ENCODE data around the gene PRKCA. TPM values are rescaled to one million over a fixed set of nuclear protein-coding genes. Genes with fewer than 3 reads are reported as not detected.

The PRKCA gene
- total and polyA plus RNA-seq, 2 of the 13 experiments (the other 11 are each of a cell fraction or from before 2014, with no cell fraction given), result 18.5 to 21.5 TPM

- TF ChIP-seq ZEB1 (IDR thresholded peaks at IDR 0.05; ENCODE audit: insufficient replicate concordance, low read depth), result no peak
- TF ChIP-seq GATAD1 (CRISPR knock-in tag; IDR thresholded peaks at IDR 0.05), result no peak
- no peak for TF ChIP-seq POLR2AphosphoS2 (IDR thresholded peaks at IDR 0.05; ENCODE audit: low read depth, low read length)
Observed at GRCh38 chr17:66423056-66423955, 120.9 kb downstream of the PRKCA start (continued).

DNA sequence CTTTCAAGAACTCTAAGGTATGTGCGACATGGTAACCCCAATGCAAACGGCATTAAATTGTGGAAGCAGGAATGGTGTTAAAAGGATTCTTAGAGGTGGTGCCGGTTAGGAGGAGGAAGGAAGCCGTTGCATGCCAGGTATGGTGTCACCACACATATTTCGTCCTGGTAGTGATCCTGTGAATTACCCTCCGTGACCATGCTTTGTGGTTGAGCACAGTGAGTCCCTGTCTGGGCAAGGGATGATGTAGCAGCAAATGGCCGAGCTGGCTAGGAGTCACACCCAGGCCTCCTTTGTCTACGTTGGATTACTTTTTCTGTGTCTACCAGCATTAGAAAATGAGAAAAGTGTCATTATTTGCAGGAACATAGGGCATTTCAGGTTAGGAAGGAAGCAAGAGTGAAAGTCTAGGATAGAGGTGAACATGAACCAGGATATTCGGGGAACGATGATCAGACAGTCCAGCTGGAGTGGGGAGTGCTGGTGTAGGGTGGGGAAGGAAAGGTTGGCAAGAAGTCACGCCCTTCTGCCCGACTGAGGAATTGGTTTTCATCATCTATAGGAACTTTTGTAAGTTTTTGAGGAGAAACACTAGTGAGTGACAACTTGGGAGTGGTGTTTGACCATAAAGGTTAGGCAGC, 123.5 kb downstream of the PRKCA start:
- intact Hi-C loops (cut with micrococcal nuclease; ENCODE audit: unreplicated experiment) (loop anchor here (1.0 to 5.0 kb wide), 3 partner anchors 136 to 224 kb away; no protein-coding TSS in a partner anchor), in situ Hi-C loops (cut with HindIII; ENCODE audit: extremely low pct_ligation_motif_present, low pct_unique_long_range_greater_than_20kb) (no loop called here)
- peaks cover 49% of the 10 kb centered on the region for H3K79me2 ChIP-seq (ENCODE audit: insufficient read depth, low read length)
- ATAC-seq (peak; percentile 41), FAIRE-seq (no peak), DNase-seq (ENCODE audit: low spot score) (no peak)
- H3K4me3 ChIP-seq (replicated peaks in 1 of 3; ENCODE audit: insufficient read depth in 1 of 3, low read depth in 2 of 3, low read length in 3 of 3), result no peak overlapping the region
- no peak overlapping the region for H3K4me2 ChIP-seq (ENCODE audit: low read depth, low read length)
- ChIA-PET CTCF (ENCODE audit: low intra/inter-chr PET ratio, low total read pairs) (interaction anchor here (1.4 to 2.4 kb wide), 3 partner anchors 141 to 225 kb away, joined by 4 to 14 read pairs (median 7); no protein-coding TSS in a partner anchor), POLR2A (interaction anchor here (1.4 kb wide), 1 partner anchor 10 kb away, joined by 6 read pairs; no protein-coding TSS in a partner anchor)
- WGBS (ENCODE audit: low lambda C conversion rate), result 95% methylated on average over 12 of the region's 12 CpGs
- no peak overlapping the region for H3K9ac ChIP-seq (ENCODE audit: insufficient read depth, low read depth, low read length)
- H3K36me3 ChIP-seq (replicated peaks in 1 of 2; ENCODE audit: control insufficient read depth in 1 of 2, insufficient read depth in 2 of 2, low read length in 2 of 2), result no peaks in the 10 kb centered on the region
- H4K20me1 ChIP-seq (ENCODE audit: insufficient read depth, low read length), result no peaks in the 10 kb centered on the region
- peaks cover 42% of the 10 kb centered on the region for H3K4me1 ChIP-seq (ENCODE audit: insufficient read depth, low read length)
- H3K9me3 ChIP-seq (ENCODE audit: low read length), result no peaks in the 10 kb centered on the region
- BruUV-seq (replicated peaks), result no TSS peak
- no peaks in the 10 kb centered on the region for H3K27me3 ChIP-seq (ENCODE audit: control insufficient read depth in 1 of 2, insufficient read depth in 2 of 2, low read length in 2 of 2)
- no peak overlapping the region for H2AFZ ChIP-seq (ENCODE audit: low read length)
- peak overlapping the region; percentile 1 for H3K27ac ChIP-seq (ENCODE audit: extremely low read length, insufficient read depth, low read length)
- TF ChIP-seq, protein P1, sequence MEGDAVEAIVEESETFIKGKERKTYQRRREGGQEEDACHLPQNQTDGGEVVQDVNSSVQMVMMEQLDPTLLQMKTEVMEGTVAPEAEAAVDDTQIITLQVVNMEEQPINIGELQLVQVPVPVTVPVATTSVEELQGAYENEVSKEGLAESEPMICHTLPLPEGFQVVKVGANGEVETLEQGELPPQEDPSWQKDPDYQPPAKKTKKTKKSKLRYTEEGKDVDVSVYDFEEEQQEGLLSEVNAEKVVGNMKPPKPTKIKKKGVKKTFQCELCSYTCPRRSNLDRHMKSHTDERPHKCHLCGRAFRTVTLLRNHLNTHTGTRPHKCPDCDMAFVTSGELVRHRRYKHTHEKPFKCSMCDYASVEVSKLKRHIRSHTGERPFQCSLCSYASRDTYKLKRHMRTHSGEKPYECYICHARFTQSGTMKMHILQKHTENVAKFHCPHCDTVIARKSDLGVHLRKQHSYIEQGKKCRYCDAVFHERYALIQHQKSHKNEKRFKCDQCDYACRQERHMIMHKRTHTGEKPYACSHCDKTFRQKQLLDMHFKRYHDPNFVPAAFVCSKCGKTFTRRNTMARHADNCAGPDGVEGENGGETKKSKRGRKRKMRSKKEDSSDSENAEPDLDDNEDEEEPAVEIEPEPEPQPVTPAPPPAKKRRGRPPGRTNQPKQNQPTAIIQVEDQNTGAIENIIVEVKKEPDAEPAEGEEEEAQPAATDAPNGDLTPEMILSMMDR (CRISPR knock-in tag; IDR thresholded peaks at IDR 0.05), result no peak
- TF ChIP-seq, protein P2, sequence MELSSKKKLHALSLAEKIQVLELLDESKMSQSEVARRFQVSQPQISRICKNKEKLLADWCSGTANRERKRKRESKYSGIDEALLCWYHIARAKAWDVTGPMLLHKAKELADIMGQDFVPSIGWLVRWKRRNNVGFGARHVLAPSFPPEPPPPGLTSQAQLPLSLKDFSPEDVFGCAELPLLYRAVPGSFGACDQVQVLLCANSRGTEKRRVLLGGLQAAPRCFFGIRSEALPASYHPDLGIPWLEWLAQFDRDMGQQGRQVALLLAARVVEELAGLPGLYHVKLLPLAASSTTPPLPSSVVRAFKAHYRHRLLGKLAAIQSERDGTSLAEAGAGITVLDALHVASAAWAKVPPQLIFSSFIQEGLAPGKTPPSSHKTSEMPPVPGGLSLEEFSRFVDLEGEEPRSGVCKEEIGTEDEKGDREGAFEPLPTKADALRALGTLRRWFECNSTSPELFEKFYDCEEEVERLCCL (CRISPR knock-in tag; IDR thresholded peaks at IDR 0.05; ENCODE audit: borderline replicate concordance), result no peak
- TF ChIP-seq ZNF430 (CRISPR knock-in tag; IDR thresholded peaks at IDR 0.05) (peak; percentile 43; the same call in 1 of the 2 replicates), ZNF441 (CRISPR knock-in tag; IDR thresholded peaks at IDR 0.05; ENCODE audit: borderline replicate concordance) (no peak), FOXK1 (CRISPR knock-in tag; IDR thresholded peaks at IDR 0.05; ENCODE audit: borderline replicate concordance, low read depth) (no peak), ZNF350 (CRISPR knock-in tag; IDR thresholded peaks at IDR 0.05; ENCODE audit: borderline replicate concordance, low read depth) (0 out of 2 replicates have a peak, but pooled peaks have one; percentile 40), THYN1 (CRISPR knock-in tag; IDR thresholded peaks at IDR 0.05; ENCODE audit: borderline replicate concordance, low read depth) (no peak)
- TF ChIP-seq, protein P3, sequence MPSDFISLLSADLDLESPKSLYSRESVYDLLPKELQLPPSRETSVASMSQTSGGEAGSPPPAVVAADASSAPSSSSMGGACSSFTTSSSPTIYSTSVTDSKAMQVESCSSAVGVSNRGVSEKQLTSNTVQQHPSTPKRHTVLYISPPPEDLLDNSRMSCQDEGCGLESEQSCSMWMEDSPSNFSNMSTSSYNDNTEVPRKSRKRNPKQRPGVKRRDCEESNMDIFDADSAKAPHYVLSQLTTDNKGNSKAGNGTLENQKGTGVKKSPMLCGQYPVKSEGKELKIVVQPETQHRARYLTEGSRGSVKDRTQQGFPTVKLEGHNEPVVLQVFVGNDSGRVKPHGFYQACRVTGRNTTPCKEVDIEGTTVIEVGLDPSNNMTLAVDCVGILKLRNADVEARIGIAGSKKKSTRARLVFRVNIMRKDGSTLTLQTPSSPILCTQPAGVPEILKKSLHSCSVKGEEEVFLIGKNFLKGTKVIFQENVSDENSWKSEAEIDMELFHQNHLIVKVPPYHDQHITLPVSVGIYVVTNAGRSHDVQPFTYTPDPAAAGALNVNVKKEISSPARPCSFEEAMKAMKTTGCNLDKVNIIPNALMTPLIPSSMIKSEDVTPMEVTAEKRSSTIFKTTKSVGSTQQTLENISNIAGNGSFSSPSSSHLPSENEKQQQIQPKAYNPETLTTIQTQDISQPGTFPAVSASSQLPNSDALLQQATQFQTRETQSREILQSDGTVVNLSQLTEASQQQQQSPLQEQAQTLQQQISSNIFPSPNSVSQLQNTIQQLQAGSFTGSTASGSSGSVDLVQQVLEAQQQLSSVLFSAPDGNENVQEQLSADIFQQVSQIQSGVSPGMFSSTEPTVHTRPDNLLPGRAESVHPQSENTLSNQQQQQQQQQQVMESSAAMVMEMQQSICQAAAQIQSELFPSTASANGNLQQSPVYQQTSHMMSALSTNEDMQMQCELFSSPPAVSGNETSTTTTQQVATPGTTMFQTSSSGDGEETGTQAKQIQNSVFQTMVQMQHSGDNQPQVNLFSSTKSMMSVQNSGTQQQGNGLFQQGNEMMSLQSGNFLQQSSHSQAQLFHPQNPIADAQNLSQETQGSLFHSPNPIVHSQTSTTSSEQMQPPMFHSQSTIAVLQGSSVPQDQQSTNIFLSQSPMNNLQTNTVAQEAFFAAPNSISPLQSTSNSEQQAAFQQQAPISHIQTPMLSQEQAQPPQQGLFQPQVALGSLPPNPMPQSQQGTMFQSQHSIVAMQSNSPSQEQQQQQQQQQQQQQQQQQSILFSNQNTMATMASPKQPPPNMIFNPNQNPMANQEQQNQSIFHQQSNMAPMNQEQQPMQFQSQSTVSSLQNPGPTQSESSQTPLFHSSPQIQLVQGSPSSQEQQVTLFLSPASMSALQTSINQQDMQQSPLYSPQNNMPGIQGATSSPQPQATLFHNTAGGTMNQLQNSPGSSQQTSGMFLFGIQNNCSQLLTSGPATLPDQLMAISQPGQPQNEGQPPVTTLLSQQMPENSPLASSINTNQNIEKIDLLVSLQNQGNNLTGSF (CRISPR knock-in tag; IDR thresholded peaks at IDR 0.05), result no peak

Data from HepG2 (cell line).